Stimulated activated CD4-positive, alpha-beta T cell treated with anti-CD3 and anti-CD28 coated beads, Interleukin-2, amount 100 ng/mL, for 24 hours (primary cell): Measurements from ENCODE around the gene ATM.
"Not testable (repeated sequence)": the region's sequence is repeated elsewhere in the genome, so short reads cannot be mapped to it uniquely, and the experiment has no call there.

Source experiments
- DNase-seq, 2 donors: peaks; one replicate each; pipeline ENCODE4 v3.0.0-alpha.2; 2020

The ATM gene

GRCh38 chr11:108293229-108293628 is 70.4 kb downstream of the ATM start:
- DNase-seq: no peak

- no peak for DNase-seq
Measured at GRCh38 chr11:108302121-108302785, 79.4 kb downstream of the ATM start.

DNA sequence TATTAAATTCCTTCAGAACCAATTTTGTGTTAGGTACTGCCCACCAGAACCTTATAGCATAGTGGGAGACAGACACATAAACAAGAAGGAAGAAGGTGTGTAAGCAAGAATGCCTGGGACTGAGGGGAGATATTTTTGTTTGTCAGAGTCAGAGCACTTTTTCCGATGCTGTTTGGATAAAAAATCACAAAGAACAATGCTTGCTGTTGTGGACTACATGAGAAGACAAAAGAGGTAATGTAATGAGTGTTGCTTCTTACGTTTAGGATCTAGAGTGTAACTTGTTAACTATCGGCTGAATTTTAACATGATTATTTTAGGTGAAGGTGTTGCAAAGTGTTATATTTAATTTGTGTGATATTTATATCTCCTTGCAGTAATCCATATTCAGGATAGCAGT is 84.9 kb downstream of the ATM start:
- no peak for DNase-seq

DNA sequence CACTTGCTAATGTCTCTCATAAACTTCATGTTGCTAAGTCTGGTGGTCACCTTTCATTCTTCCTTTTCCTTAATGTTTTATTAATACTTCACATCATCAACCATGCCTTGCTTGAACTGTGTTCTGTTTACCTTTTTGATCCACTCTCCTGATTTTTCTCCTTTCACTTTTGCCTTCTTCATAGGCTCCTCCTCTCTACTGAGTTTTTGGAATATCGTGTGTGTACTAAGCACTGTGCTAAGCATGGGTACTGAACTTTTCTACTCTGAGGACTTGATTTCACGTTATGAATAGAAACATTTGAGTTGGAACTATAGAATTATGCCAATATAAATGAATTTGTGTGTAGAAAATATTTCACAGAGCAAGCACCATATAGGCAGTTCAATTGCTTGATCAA is 90.6 kb downstream of the ATM start:
- no peak for DNase-seq

- no peak for DNase-seq
Measured at GRCh38 chr11:108316061-108316460, 93.2 kb downstream of the ATM start.

DNA sequence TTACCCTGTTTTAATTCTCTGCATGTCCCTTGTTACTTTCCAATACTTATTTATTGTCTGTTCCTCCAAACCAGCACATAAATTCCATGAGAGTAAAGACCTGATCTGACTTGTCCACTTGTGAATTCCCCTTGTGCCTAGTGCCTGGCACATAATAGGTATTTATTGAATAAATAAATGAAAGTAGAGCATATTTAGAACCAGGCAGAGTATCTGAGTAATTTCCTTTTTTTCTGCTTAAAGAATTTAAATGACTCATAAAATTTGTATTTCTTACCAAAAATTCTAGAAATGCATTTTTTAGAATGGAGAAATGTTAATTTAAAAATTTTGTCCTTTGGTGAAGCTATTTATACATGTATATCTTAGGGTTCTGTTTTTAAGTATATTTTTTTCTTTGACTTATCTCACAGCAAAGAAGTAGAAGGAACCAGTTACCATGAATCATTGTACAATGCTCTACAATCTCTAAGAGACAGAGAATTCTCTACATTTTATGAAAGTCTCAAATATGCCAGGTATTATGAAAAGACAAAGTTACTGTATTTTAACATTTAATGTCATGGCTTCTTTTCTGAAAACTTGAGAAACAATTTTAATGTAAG is 96.8 kb downstream of the ATM start:
- DNase-seq: no peak

DNA sequence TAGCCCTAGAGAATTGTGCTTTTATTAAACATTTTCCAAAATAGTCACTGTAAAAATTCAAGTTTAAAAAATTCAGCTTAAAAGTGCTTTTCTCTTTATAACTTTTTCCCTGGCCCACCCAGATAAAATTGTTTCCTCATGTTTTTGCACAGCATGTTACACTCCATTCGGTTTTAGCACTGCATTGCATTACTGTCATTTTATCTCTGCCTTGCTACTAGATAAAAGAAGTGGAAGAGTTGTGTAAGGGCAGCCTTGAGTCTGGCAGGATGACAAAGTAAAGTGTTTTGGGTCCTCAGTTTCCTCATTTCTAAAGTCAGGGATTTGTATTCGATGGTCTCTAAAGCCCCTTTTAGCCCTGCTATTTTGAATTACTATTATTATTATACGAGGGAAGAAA is 99.8 kb downstream of the ATM start:
- DNase-seq: no peak

- DNase-seq: no peak
Measured at GRCh38 chr11:108324587-108324986, 101.7 kb downstream of the ATM start.

DNA sequence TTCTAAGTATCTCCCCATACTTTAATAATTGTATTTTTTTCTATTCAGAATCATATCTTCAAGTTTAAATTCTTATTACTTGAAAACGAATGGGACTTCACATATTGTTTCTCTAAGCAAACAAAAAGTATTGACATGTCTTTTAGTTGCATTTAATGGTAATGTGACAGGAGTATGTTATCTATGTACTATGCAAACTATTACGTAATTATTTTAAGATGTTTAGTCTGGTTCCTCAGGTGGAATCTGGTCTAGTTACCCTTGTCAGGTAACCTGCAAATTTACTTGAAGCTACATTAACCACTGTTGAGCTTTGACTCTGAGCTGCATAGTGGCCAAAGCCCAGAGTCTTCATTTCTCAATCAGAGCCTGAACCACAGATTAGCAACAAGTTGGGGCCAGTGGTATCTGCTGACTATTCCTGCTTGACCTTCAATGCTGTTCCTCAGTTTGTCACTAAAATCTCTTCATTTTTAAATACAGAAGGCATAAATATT is 110.6 kb downstream of the ATM start:
- DNase-seq: no peak

DNA sequence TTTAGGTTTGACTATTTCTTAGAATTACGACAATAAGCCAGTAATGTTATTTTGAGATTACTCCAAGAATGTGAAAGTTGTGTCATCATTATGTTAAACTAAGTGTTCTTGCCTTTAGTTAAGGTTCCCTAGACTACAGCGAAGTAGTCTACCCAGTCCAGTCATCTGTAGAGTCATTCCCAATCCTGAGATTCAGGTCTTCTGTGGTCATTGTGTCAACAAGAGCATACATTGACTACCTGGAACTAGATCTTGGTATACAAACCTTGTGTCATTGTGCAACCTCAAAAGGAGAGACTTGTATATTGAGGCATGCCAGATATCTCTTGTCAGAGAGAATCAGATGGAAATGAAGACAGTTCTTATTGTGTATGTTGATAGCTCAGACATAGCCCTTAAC is 115.9 kb downstream of the ATM start:
- DNase-seq: no peak

DNA sequence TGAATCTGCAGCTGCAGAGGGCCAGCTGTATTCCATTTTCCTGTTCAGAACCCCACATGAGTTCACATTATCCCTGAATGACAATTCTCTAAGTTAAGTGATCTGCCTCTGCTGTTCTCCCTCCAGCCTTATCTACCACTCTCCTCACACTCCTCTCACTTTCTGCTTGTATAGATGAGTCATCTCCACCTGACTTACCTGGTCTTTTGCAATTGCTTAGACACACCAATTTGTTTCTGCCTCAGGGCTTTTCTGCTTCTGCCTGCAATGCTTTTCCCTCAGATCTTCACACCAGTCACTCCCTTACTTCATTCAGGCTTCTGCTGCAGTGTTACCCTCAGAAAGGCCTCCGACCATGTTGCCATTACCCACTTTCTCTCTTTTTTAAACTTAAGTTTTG is 118.1 kb downstream of the ATM start:
- DNase-seq: no peak

- no peak for DNase-seq
Measured at GRCh38 chr11:108341654-108342053, 118.8 kb downstream of the ATM start.

DNA sequence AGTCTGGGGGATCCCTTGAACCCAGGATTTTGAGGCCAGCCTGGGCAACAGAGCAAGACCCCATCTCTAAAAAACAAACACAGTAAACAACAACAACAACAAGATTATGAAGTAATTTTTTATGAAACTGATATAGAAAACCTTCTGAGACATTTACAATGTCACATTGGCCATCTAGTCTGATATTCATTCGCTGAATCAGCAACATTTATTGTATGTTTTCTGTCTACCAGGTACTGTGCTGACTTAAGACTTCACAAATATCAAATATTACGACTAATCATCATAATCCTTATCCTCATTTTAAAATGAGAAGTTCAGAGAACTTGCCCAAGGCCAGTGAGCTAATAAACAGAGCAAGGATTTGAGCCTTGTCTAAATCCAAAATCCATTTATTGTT is 120.8 kb downstream of the ATM start:
- no peak for DNase-seq

DNA sequence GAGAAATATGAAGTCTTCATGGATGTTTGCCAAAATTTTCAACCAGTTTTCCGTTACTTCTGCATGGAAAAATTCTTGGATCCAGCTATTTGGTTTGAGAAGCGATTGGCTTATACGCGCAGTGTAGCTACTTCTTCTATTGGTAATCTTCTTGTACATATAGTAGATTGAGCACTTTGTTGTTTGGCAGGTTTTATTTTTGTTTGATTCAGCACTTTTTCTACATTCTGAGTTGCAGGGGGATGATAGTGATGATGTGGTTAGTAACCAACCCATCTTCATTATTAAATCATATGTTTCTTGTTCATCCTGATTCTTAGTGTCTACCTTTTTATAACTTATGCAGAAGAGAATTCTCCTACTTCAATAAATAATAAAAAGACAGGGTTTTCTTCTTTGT is 122.9 kb downstream of the ATM start:
- no peak for DNase-seq

GRCh38 chr11:108346451-108346850 is 123.6 kb downstream of the ATM start:
- DNase-seq: no peak

- no peak for DNase-seq
Measured at GRCh38 chr11:108351468-108351867, 128.6 kb downstream of the ATM start.

- no peak for DNase-seq
Measured at GRCh38 chr11:108364159-108364558, 141.3 kb downstream of the ATM start.

GRCh38 chr11:108368134-108368533 is 145.3 kb downstream of the ATM start:
- DNase-seq: no peak

- no peak for DNase-seq
Measured at GRCh38 chr11:108369064-108369463, 146.2 kb downstream of the ATM start.

DNA sequence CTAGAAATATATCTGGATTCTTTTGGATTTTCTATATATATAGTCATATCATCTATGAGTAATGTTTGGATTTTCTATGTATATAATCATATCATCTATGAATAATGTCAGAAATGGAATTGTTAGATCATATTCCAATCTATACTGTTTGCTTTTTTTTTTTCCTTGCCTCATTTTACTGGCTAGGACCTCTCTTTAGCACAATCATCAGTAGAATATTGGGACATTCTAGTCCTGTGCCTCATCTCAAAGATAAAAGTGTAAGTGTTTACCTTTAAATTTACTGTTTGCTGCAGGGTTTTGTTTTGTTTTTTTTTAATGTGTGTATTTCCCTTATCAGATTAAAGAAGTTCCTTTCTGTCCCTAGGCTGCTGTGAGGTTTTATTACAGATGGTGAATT is 147.4 kb downstream of the ATM start:
- DNase-seq: no peak

DNA sequence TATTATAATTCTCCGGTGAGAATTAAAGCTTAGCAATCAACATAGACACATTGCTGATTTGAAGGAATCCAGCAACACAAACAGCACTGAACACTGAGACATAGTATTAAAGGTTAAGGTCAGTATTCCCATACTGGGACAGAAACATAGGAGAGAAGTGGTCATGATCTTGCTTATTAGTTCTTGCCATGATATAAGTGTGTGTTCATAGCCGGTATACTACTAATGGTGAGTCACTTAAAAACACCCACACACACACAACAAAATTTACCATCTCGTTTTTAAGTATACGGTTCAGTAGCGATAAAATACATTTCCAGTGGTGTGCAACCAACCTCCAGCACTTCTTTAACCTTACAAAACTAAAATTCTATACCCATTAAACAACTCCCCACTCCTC is 148.1 kb downstream of the ATM start:
- DNase-seq: no peak

- DNase-seq: not testable (repeated sequence)
Measured at GRCh38 chr11:108373505-108373904, 150.6 kb downstream of the ATM start.

DNA sequence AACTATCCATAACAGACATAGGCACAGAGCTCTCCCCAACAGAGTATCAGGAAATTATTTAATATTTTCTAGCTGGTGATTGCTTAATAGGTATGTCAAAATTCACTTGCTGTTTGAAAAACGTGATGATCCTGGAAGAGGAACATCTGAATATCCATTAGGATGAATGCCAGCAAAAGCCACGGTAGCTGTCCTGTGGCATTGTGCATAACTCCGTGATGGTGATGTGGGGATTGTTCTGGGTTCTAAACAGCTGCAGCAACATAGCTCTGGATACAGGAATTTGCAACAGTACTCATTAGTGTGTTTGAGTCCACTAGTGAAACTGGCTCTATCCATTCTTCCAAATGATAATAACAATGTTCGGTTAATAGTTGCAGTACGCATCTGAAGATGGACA is 165.7 kb downstream of the ATM start:
- DNase-seq: no peak

GRCh38 chr11:108392353-108392752 is 169.5 kb downstream of the ATM start:
- no peak for DNase-seq

DNA sequence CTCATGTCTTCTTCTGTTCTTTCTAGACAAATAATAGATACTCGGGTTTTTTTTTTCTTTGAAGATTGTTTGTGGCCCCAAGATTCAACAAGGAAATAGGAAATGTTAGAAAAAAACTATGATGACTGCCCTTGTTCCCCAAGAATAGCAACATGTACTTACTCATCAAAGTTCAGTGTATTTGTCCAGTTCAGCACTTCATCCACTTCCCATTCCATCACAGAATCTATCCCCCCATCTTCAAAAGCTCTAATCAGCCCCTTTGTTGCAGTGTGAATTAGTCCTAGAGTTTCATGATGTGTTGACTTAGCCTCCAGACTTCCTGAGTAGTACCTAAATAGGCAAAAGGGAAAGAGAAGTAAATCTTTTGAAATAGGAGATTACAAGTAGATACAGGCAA is 170.2 kb downstream of the ATM start:
- DNase-seq: no peak
